ENCODE data around the gene SCARF2. TPM values are rescaled to one million over a fixed set of nuclear protein-coding genes. Genes with fewer than 3 reads are reported as not detected.
"Not testable (repeated sequence)": the region's sequence is repeated elsewhere in the genome, so short reads cannot be mapped to it uniquely, and the experiment has no call there.

Gene SCARF2
- total RNA-seq, 2 donors from 2014 or later, result 18.6 to 26.7 TPM

- DNase-seq (ENCODE audit: low spot score), result no peak
- intact Hi-C loops (cut with DNase I), result loop anchor here in 1 of 2 donors (10.0 kb wide), 1 partner anchor 52 kb away; no protein-coding TSS in a partner anchor
Measured at GRCh38 chr22:20402960-20403778, 34.5 kb downstream of the SCARF2 start.

- no peak for DNase-seq (ENCODE audit: low spot score)
- intact Hi-C loops (cut with DNase I), result loop anchor here in 1 of 2 donors (10.0 kb wide), 1 partner anchor 53 kb away; no protein-coding TSS in a partner anchor
Measured at GRCh38 chr22:20401376-20402014, 36.1 kb downstream of the SCARF2 start.

GRCh38 chr22:20400606-20401375 is 36.8 kb downstream of the SCARF2 start:
- intact Hi-C loops (cut with DNase I), result loop anchor here in 1 of 2 donors (10.0 kb wide), 1 partner anchor 54 kb away; no protein-coding TSS in a partner anchor

GRCh38 chr22:20399866-20400605 is 37.6 kb downstream of the SCARF2 start:
- no peak for DNase-seq (ENCODE audit: low spot score)
- intact Hi-C loops (cut with DNase I), result loop anchor here in 1 of 2 donors (10.0 kb wide), 1 partner anchor 55 kb away; no protein-coding TSS in a partner anchor

More at GRCh38 chr22:20400606-20401375, 36.8 kb downstream of the SCARF2 start:
- DNase-seq (ENCODE audit: low spot score), result no peak

GRCh38 chr22:20398420-20398819 is 39.2 kb downstream of the SCARF2 start:
- intact Hi-C loops (cut with DNase I), result no loop called here
- no peak for DNase-seq (ENCODE audit: low spot score)

GRCh38 chr22:20397498-20397897 is 40.1 kb downstream of the SCARF2 start:
- no peak for DNase-seq (ENCODE audit: low spot score)
- intact Hi-C loops (cut with DNase I), result no loop called here

GRCh38 chr22:20396639-20397038 is 41.0 kb downstream of the SCARF2 start:
- intact Hi-C loops (cut with DNase I), result no loop called here
- DNase-seq (ENCODE audit: low spot score), result no peak

GRCh38 chr22:20395907-20396287 is 41.7 kb downstream of the SCARF2 start:
- intact Hi-C loops (cut with DNase I), result loop anchor here in 1 of 2 donors (1.0 kb wide), 1 partner anchor 111 kb away; the partner anchor contains the start of gene MED15
- no peak for DNase-seq (ENCODE audit: low spot score)

GRCh38 chr22:20395181-20395906 is 42.3 kb downstream of the SCARF2 start:
- intact Hi-C loops (cut with DNase I), result loop anchor here in 1 of 2 donors (1.0 kb wide), 1 partner anchor 112 kb away; the partner anchor contains the start of gene MED15
- DNase-seq (ENCODE audit: low spot score), result no peak

GRCh38 chr22:20393705-20394476 is 43.7 kb downstream of the SCARF2 start, which contains the start of gene ZNF74:
ZNF74 (plus strand) TSS chr22:20394151; CDS start chr22:20394629, 478 bp downstream.
- intact Hi-C loops (cut with DNase I), result no loop called here
- peak; percentile 97 for DNase-seq (ENCODE audit: low spot score)

- intact Hi-C loops (cut with DNase I), result no loop called here
- DNase-seq (ENCODE audit: low spot score), result no peak
Measured at GRCh38 chr22:20392983-20393704, 44.5 kb downstream of the SCARF2 start.

GRCh38 chr22:20392365-20392881 is 45.2 kb downstream of the SCARF2 start:
- DNase-seq (ENCODE audit: low spot score); intact Hi-C loops (cut with DNase I): not testable (repeated sequence)

GRCh38 chr22:20391222-20391621 is 46.4 kb downstream of the SCARF2 start:
- DNase-seq (ENCODE audit: low spot score), result no peak

GRCh38 chr22:20390394-20390907 is 47.2 kb downstream of the SCARF2 start:
- no peak for DNase-seq (ENCODE audit: low spot score)
- intact Hi-C loops (cut with DNase I), result no loop called here

More at GRCh38 chr22:20391222-20391621, 46.4 kb downstream of the SCARF2 start:
- intact Hi-C loops (cut with DNase I), result no loop called here

- no peak for DNase-seq (ENCODE audit: low spot score)
- intact Hi-C loops (cut with DNase I), result no loop called here
Measured at GRCh38 chr22:20389288-20389687, 48.3 kb downstream of the SCARF2 start.

GRCh38 chr22:20388200-20388599 is 49.4 kb downstream of the SCARF2 start:
- DNase-seq (ENCODE audit: low spot score), result no peak
- intact Hi-C loops (cut with DNase I), result no loop called here
